Measurements from ENCODE around the gene TTC39A.
"Not testable (repeated sequence)": the region's sequence is repeated elsewhere in the genome, so short reads cannot be mapped to it uniquely, and the experiment has no call there.

- not testable (repeated sequence) for TF ChIP-seq CTCF, MAX (IDR thresholded peaks at IDR 0.05; ENCODE audit: low read depth, low read length)
These were observed 79.2 kb downstream of the TTC39A start for GRCh38 chr1:51251165-51251564.

Data from NB4 (cell line).